Tibial nerve (tissue), 4 donors: ENCODE data around the gene IWS1. TPM values are rescaled to one million over a fixed set of nuclear protein-coding genes. Genes with fewer than 3 reads are reported as not detected.

Experiments used
- DNase-seq, 2 donors: peaks; one replicate each; pipeline ENCODE4 v3.0.0-alpha.2; 2019; ENCODE audit warnings: low spot score in 2 of 2
- H3K27ac ChIP-seq, 4 donors: fragments of 200-600 bp; sonication (generic) in 3 of 4; one replicate each; pipeline ENCODE4 v1.5.1; 2017 to 2019; ENCODE audit warnings: mild to moderate bottlenecking in 1 of 4
- H3K27me3 ChIP-seq, 2 donors: fragments of 200-600 bp; sonication (generic) in 1 of 2; one replicate each; pipeline versions ENCODE4 v1.5.1 to v1.6.0; 2017 to 2019
- H3K36me3 ChIP-seq, 3 donors: fragments of 200-600 bp; sonication (generic); one replicate each; pipeline ENCODE4 v1.5.1; 2018 to 2019
- H3K4me1 ChIP-seq, 4 donors: fragments of 200-600 bp; sonication (generic) in 3 of 4; one replicate each; pipeline ENCODE4 v1.5.1; 2017 to 2019
- H3K4me3 ChIP-seq, 4 donors: fragments of 200-600 bp; sonication (generic) in 3 of 4; one replicate each; pipeline ENCODE4 v1.5.1; 2017 to 2019; ENCODE audit warnings: mild to moderate bottlenecking in 1 of 4, moderate library complexity in 1 of 4
- H3K9me3 ChIP-seq, 4 donors: fragments of 200-600 bp; sonication (generic) in 3 of 4; one replicate each; pipeline ENCODE4 v1.5.1; 2017 to 2019
- EP300 ChIP-seq, 2 donors: sonication (generic); formaldehyde crosslinking; IDR thresholded peaks; one replicate each; pipeline ENCODE4 v1.6.1; 2017; ENCODE audit warnings: antibody characterized with exemption in 2 of 2, mild to moderate bottlenecking in 1 of 2
- POLR2A ChIP-seq, 2 donors: fragments of 450-650 bp; IDR thresholded peaks; one replicate each; pipeline ENCODE4 v1.6.1; 2017; ENCODE audit warnings: antibody characterized with exemption in 2 of 2, mild to moderate bottlenecking in 2 of 2, moderate library complexity in 2 of 2
- WGBS, 2 donors: methylation state at CpG; one replicate each; pipeline ENCODE4 v1.1.5; 2018; 5-methylcytosine and 5-hydroxymethylcytosine counted together
- total RNA-seq, 4 donors: library from RNA; depleted of rRNA; stranded (reverse); fragments of >200 nt; gene quantifications; one replicate each; pipeline ENCODE4 v1.1.0, GENCODE V29; 2016
- TF ChIP-seq, protein P1 (sequence below), 5 experiments: fragments of 200-600 bp in 3 of 5; fragments of 450-650 bp in 2 of 5; sonication (generic) in 3 of 5; IDR thresholded peaks; one replicate each; pipeline ENCODE4 v1.5.1; 2016 to 2019; ENCODE audit warnings: antibody characterized with exemption in 5 of 5, mild to moderate bottlenecking in 3 of 5, moderate library complexity in 2 of 5

The IWS1 gene
- total RNA-seq, 4 donors from 2014 or later: 28.4 to 42.6 (median 39.6) TPM

DNA sequence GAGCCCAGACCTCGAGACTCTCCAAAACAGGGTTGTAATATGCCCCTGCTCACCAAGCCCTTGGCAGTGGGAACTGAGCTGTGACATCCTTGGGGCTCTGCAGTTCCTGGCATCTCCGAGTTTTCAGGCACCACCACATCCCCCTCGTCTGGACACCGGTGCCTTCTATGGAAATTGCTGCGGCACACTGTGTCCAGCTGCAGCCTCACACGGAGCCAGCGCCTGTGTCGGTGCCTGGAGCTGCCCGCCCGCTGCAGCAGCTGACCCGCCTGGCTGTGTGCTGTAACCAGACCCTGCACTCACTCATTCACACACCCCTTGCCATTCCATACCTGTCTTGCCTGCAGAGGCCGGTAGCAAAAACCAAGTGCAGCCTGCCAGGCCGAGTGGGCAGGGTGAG lies 11.8 kb downstream of the IWS1 start:
- Histone ChIP-seq H3K36me3 (peaks cover 0 to 25% (median 2%) of the 10 kb centered on the region in 3 donors), H3K4me1 (peaks cover 0 to 25% (median 9%) of the 10 kb centered on the region in 4 donors), H3K9me3 (no peaks in the 10 kb centered on the region), H3K27ac (no peak overlapping the region), H3K27me3 (no peaks in the 10 kb centered on the region), H3K4me3 (no peak overlapping the region)
- no peak for DNase-seq
- 76 to 89% methylated on average over 1 to 5 of the region's 13 CpGs for WGBS, 2 donors
- TF ChIP-seq, protein P1, sequence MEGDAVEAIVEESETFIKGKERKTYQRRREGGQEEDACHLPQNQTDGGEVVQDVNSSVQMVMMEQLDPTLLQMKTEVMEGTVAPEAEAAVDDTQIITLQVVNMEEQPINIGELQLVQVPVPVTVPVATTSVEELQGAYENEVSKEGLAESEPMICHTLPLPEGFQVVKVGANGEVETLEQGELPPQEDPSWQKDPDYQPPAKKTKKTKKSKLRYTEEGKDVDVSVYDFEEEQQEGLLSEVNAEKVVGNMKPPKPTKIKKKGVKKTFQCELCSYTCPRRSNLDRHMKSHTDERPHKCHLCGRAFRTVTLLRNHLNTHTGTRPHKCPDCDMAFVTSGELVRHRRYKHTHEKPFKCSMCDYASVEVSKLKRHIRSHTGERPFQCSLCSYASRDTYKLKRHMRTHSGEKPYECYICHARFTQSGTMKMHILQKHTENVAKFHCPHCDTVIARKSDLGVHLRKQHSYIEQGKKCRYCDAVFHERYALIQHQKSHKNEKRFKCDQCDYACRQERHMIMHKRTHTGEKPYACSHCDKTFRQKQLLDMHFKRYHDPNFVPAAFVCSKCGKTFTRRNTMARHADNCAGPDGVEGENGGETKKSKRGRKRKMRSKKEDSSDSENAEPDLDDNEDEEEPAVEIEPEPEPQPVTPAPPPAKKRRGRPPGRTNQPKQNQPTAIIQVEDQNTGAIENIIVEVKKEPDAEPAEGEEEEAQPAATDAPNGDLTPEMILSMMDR (IDR thresholded peaks at IDR 0.05): no peak
- TF ChIP-seq EP300 (IDR thresholded peaks at IDR 0.05): no peak
- TF ChIP-seq POLR2A (IDR thresholded peaks at IDR 0.05): no peak

DNA sequence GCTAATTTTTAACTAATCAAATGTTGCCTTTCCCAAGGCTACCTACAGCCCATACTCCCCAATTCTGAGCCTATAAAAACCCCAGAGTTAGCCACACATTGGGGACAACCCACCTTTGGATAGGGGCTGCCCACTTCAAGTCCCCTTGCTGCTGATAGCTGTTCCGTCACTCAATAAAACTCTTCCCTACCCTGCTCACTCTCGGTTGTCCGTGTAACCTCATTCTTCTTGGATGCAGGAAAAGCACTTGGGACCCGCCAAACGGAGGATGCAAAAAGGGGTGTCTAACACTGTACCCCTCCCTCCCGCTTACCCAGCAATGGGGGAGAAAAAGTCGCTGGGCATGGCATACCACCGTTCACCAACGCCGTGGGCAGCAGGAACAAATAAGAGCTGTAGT lies 12.2 kb downstream of the IWS1 start:
- H3K27me3 ChIP-seq: no peaks in the 10 kb centered on the region
- no peaks in the 10 kb centered on the region for H3K9me3 ChIP-seq
- TF ChIP-seq, protein P1 (IDR thresholded peaks at IDR 0.05): no peak
- no peak for TF ChIP-seq EP300 (IDR thresholded peaks at IDR 0.05)
- TF ChIP-seq POLR2A (IDR thresholded peaks at IDR 0.05): no peak
- H3K4me1 ChIP-seq: peaks cover 0 to 28% (median 12%) of the 10 kb centered on the region in 4 donors
- WGBS, 2 donors: 80 to 87% methylated on average over 10 of the region's 10 CpGs
- H3K27ac ChIP-seq: no peak overlapping the region
- H3K4me3 ChIP-seq: no peak overlapping the region
- peaks cover 0 to 25% (median 2%) of the 10 kb centered on the region in 3 donors for H3K36me3 ChIP-seq
- no peak for DNase-seq

DNA sequence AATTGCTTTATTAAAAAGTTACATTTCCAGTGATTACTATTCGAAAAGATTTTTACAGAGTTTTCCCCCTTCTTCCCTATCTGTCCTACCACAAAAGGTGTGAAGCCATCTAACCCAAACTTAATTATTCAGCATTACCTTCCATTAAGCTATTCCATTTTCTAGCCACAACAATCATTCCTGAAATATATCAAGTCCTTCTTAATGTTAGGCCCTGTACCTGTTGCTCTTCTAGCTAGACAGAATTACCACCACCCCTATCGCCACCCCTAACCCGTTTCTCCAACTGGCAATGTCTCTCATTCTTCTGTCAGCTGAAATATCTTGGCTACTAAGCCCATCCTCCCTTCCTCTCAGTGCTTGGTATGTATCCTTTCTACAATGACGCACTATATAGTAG lies 13.9 kb downstream of the IWS1 start:
- WGBS, 2 donors: 92 to 96% methylated on average over 4 of the region's 4 CpGs
- Histone ChIP-seq H3K27ac (no peak overlapping the region), H3K27me3 (no peaks in the 10 kb centered on the region), H3K4me1 (peaks cover 0 to 43% (median 24%) of the 10 kb centered on the region in 4 donors), H3K36me3 (peaks cover 0 to 10% (median 2%) of the 10 kb centered on the region in 3 donors), H3K9me3 (no peaks in the 10 kb centered on the region), H3K4me3 (no peak overlapping the region)
- no peak for TF ChIP-seq EP300 (IDR thresholded peaks at IDR 0.05)
- no peak for DNase-seq

DNA sequence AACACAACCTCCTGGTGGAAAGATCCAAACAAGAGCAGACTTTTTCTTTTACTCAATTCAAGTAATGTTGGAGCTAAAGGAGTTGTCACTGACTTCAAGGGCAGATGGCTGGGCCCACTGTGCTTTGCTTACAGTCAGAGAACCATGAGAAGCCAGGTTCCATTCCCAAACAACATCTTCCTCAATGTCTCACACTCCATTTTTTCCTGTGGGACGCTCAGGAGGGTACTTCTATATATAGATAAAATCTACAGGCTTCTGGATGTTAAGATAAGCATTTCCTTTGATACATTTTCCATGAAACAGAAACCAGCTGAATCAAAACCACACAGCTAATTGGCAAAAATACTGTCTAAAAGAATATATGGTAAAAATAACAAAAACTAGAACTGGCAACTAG lies 14.4 kb downstream of the IWS1 start:
- Histone ChIP-seq H3K4me1 (peaks cover 0 to 47% (median 24%) of the 10 kb centered on the region in 4 donors), H3K27me3 (no peaks in the 10 kb centered on the region), H3K4me3 (no peak overlapping the region), H3K36me3 (peaks cover 0 to 8% (median 2%) of the 10 kb centered on the region in 3 donors), H3K27ac (no peak overlapping the region), H3K9me3 (no peaks in the 10 kb centered on the region)
- TF ChIP-seq, protein P1 (IDR thresholded peaks at IDR 0.05): no peak
- TF ChIP-seq POLR2A (IDR thresholded peaks at IDR 0.05) (no peak), EP300 (IDR thresholded peaks at IDR 0.05) (no peak)
- 72 to 84% methylated on average over 1 of the region's 1 CpG for WGBS, 2 donors
- no peak for DNase-seq

DNA sequence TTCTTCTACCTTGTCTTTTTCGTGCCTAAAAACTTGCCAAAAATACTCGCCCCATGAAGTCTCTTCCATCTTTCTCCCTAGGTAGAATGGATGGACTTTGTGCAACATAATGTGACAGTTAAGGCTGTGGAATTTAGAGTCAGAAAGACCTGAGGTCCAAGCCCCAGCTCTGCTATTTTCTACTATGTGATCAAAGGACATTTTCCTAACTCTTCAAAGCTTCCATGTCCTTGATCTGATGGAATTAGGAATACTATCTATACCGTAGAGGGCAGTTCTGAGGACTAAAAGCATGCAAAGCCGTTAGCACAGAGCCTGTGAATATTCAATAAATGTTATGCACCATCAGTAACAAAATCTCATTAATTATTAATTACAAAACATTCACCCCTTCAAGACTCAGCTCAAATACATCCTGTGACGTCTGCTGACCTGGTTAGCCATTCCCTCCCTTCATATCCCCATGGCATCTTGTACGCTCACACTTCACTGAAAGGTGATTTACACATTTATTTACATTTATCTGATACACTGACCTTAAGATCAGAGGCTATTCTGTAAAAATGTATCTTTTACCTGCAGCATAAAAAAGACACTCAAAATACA lies 15.1 kb downstream of the IWS1 start:
- no peak overlapping the region for H3K27ac ChIP-seq
- H3K27me3 ChIP-seq: no peaks in the 10 kb centered on the region
- peaks cover 0 to 8% (median 2%) of the 10 kb centered on the region in 3 donors for H3K36me3 ChIP-seq
- no peak overlapping the region for H3K4me3 ChIP-seq
- H3K4me1 ChIP-seq: peaks cover 0 to 43% (median 22%) of the 10 kb centered on the region in 4 donors
- no peak for TF ChIP-seq POLR2A (IDR thresholded peaks at IDR 0.05)
- TF ChIP-seq, protein P1 (IDR thresholded peaks at IDR 0.05): no peak
- no peak for TF ChIP-seq EP300 (IDR thresholded peaks at IDR 0.05)
- no peak for DNase-seq
- no peaks in the 10 kb centered on the region for H3K9me3 ChIP-seq
- 90% methylated on average over 6 of the region's 6 CpGs for WGBS, 2 donors
